ENCODE data around the gene ZGPAT.

The ZGPAT gene

DNA sequence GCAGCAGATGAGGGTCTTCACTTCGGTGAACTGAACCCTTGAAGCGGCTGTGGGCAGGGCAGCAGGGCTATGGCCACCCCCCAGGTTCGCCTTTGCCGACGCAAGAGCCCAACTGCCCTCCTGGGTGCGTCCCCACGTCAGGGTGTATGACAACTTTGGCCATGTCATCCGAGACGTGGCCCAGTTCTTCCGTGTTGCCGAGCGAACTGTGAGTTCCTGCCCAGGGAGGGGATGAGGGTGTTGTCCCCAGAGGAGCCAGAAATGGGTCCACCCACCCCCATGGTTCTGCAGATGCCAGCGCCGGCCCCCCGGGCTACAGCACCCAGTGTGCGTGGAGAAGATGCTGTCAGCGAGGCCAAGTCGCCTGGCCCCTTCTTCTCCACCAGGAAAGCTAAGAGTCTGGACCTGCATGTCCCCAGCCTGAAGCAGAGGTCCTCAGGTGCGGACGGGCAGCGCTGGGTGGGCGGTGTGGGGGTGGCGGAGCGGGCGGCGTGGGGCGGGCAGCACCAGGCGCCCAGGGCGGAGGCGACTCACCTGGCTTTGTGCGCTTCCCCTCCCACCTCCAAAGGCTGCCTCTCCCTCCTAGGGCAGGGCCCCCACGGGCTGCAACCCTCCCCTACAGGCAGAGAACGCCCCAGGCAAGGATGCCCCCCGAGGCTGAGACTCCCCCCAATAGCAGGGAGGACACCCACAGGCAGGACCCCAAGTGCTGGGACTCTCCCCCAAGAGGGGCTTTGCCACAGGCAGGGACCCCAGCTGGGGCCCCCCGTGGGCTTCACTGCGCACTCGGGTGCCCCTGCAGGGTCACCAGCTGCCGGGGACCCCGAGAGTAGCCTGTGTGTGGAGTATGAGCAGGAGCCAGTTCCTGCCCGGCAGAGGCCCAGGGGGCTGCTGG lies 17.6 kb upstream of the ZGPAT start:
- TF ChIP-seq, protein P1, sequence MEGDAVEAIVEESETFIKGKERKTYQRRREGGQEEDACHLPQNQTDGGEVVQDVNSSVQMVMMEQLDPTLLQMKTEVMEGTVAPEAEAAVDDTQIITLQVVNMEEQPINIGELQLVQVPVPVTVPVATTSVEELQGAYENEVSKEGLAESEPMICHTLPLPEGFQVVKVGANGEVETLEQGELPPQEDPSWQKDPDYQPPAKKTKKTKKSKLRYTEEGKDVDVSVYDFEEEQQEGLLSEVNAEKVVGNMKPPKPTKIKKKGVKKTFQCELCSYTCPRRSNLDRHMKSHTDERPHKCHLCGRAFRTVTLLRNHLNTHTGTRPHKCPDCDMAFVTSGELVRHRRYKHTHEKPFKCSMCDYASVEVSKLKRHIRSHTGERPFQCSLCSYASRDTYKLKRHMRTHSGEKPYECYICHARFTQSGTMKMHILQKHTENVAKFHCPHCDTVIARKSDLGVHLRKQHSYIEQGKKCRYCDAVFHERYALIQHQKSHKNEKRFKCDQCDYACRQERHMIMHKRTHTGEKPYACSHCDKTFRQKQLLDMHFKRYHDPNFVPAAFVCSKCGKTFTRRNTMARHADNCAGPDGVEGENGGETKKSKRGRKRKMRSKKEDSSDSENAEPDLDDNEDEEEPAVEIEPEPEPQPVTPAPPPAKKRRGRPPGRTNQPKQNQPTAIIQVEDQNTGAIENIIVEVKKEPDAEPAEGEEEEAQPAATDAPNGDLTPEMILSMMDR (IDR thresholded peaks at IDR 0.05; ENCODE audit: insufficient read depth, low read depth, low read length, missing control alignments), result no peak
- no peak for DNase-seq (ENCODE audit: low read depth)

GRCh38 chr20:63690898-63691710 lies 16.7 kb upstream of the ZGPAT start:
- no peak overlapping the region for H3K4me3 ChIP-seq (ENCODE audit: low read depth, low read length)
- TF ChIP-seq, protein P1 (IDR thresholded peaks at IDR 0.05; ENCODE audit: insufficient read depth, low read depth, low read length, missing control alignments), result no peak
- DNase-seq (ENCODE audit: low read depth), result no peak

More for the DNA sequence above, 17.6 kb upstream of the ZGPAT start:
- H3K4me3 ChIP-seq (ENCODE audit: low read depth, low read length), result no peak overlapping the region

DNA sequence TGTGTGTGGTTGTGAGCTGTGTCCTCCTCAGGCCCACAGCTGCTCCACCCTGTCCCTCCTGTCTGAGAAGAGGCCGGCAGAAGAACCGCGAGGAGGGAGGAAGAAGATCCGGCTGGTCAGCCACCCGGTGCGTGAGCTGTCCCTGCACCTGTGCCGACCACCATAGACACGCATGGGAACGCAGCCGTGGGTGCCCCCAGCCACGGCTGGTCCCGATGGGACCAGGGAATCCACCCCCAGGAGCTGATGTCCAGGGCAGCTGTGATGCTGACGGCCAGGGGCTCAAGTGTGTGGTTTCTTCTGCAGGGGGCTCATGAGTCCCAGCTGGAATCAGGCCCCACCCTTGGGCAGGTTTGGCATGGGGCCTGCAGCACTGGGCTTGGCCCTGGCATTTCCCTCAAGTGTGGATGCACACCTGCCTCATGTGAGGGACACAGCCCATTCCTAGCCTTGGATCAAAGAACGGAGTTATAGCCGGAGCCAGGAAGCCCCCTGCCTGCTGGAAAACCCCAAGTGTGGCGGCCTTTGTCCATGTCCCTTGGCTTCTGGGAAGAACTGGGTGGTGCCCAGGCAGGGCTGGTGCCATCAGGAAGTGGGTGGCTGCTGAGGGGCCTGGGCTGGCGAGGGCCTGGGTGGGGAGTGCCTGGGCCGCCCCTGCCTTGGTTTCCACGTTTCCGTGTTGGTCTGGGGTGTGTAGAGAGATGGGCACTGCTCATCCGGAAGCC lies 16.0 kb upstream of the ZGPAT start:
- DNase-seq (ENCODE audit: low read depth), result no peak
- TF ChIP-seq, protein P1 (IDR thresholded peaks at IDR 0.05; ENCODE audit: insufficient read depth, low read depth, low read length, missing control alignments), result no peak
- no peak overlapping the region for H3K4me3 ChIP-seq (ENCODE audit: low read depth, low read length)

- DNase-seq (ENCODE audit: low read depth), result no peak
- TF ChIP-seq, protein P1 (IDR thresholded peaks at IDR 0.05; ENCODE audit: insufficient read depth, low read depth, low read length, missing control alignments), result no peak
Measured at GRCh38 chr20:63692436-63693082, 15.3 kb upstream of the ZGPAT start.

GRCh38 chr20:63693083-63693732 lies 14.6 kb upstream of the ZGPAT start:
- no peak for DNase-seq (ENCODE audit: low read depth)
- no peak overlapping the region for H3K4me3 ChIP-seq (ENCODE audit: low read depth, low read length)
- TF ChIP-seq, protein P1 (IDR thresholded peaks at IDR 0.05; ENCODE audit: insufficient read depth, low read depth, low read length, missing control alignments), result no peak

More at GRCh38 chr20:63692436-63693082, 15.3 kb upstream of the ZGPAT start:
- H3K4me3 ChIP-seq (ENCODE audit: low read depth, low read length), result no peak overlapping the region
